DMS153 (cell line): ENCODE results near the gene PSMC5.
A peak's percentile ranks its signal among the peaks of the same experiment; 100 is the strongest.
"Not testable (repeated sequence)": the region's sequence is repeated elsewhere in the genome, so short reads cannot be mapped to it uniquely, and the experiment has no call there.

Experiments used
- DNase-seq: peaks from one replicate; lab custom pipeline; 2025; lab: John Stamatoyannopoulos, UW

The PSMC5 gene

GRCh38 chr17:63871646-63872365, 44.6 kb downstream of the PSMC5 start:
- not testable (repeated sequence) for DNase-seq

- not testable (repeated sequence) for DNase-seq
Observed at GRCh38 chr17:63873577-63873976, 46.3 kb downstream of the PSMC5 start, which contains the start of gene CSH2. CSH2 (minus strand) TSS chr17:63873677; CDS start chr17:63873614, 63 bp downstream.

GRCh38 chr17:63874061-63874626, 46.9 kb downstream of the PSMC5 start:
- not testable (repeated sequence) for DNase-seq

- DNase-seq, result not testable (repeated sequence)
Observed at GRCh38 chr17:63874693-63875092, 47.5 kb downstream of the PSMC5 start.

GRCh38 chr17:63878413-63878812, 51.2 kb downstream of the PSMC5 start:
- not testable (repeated sequence) for DNase-seq

GRCh38 chr17:63880706-63881105, 53.5 kb downstream of the PSMC5 start:
- DNase-seq, result no peak

- peak; percentile 16 for DNase-seq
Observed at GRCh38 chr17:63881337-63881736, 54.1 kb downstream of the PSMC5 start.
